ENCODE data around the gene MBOAT2. TPM values are rescaled to one million over a fixed set of nuclear protein-coding genes. Genes with fewer than 3 reads are reported as not detected.

The MBOAT2 gene
- polyA plus RNA-seq, 1 donor = 71.3 TPM

DNA sequence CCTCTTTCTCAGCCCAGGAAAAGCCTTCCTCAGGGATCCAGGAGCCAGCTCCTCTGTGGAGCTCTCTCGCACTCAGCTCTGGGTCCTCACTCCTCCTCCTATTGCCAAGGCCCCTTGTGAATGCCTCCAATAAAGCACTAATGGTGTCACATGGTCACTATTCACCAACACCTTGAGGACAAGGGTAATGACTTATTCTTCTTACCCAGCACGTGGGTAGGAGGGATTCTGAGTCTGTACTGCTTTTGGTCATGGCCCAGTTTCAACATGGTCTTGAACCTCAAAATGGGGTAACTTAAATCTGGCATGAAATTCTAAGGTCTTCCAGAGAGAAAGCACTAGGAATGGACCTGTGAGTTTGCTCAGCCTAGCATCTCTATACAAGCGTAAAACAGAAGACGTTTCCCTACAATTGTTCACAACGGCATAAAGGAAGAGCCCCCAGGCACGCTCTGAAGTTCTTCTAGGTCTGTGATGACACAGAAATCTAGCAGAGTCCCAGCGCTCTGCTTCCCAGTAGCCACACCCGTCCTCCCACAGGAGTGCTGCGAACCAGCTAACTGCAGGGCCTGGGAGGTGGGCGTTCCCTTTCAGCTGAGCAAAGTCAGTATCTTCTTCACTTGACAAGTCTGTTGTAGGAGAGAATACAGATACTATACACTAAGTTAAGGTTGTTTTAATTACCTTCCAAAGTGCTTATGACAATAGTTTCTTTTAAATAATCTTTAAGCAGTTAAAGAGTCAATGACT is 151.5 kb downstream of the MBOAT2 start:
- no peak for DNase-seq

GRCh38 chr2:8850845-8851487 is 152.5 kb downstream of the MBOAT2 start:
- no peak for DNase-seq

DNA sequence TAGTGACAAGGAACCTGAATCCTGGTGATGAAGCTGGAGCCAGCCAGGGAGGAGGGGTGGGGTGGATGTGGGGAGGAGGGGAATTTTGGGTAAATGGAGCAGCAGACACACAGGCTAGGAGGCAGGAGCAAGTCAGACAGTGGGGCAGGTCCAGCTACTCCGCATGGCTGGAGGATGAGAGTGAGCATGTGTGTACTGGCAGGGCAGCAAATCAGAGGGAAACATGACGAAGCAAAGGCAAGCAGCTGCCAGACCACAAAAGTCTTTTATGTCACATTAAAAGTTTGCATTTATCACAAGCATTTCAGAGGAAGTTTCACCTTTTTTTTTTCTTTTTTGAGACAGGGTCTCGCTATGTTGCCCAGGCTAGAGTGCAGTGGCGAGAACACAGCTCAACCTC is 154.2 kb downstream of the MBOAT2 start:
- DNase-seq = no peak

DNA sequence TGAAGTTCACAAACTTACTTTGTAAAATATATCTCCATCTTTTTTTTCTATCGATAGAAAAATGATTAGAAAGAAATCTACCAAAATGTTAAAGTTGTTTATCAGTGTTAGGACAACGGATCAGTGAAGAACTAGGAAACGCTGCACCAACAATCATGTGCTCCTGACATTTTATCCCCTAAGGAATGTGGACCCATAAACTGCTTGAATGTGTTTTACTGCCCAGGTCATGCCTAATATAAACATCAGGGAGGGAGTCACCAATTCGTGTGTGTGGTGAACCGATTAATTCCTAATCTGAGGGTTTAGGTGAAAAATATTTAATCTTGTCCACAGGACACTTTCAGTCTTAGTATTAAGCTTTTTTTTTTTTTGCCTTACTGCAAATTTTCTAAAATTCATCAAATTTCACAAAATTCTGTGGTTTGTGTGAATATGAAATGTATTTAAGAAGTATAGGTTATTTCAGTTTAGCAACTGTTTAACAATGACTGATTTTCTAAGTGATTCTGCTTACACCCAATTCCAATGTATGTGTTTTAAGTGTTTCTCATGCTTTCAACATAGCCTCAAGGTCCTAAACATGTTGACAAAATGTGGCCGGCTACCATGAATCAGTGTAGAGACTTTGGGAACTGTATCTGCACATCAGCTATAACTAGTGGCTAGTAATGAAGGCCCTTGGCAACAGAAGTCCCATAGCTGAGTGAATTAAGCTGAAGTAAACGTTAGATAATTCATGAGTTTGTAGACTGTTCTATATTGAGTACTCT is 155.0 kb downstream of the MBOAT2 start:
- no peak for DNase-seq

GRCh38 chr2:8847400-8847799 is 156.1 kb downstream of the MBOAT2 start:
- no peak for DNase-seq

DNA sequence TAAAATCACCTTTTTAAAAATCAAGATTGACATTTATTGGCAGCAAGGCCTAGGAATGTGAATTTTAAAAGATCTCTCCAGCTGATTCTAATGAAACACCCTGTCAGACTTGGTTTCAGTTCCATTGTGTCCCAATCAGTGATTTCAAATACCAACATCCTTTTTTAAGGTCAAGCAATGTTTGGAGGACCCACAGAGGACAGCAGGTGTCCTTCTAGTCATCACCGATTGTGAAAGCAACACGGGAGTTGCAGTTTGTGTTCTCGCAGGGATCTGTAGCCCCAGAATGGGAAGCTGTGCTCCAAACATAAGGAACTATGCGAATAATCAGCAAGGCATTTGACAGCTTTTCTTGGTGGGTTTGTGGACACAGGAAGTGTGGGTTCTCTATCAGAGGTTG is 161.6 kb downstream of the MBOAT2 start:
- DNase-seq = no peak

GRCh38 chr2:8840475-8841091 is 162.9 kb downstream of the MBOAT2 start:
- no peak for DNase-seq

DNA sequence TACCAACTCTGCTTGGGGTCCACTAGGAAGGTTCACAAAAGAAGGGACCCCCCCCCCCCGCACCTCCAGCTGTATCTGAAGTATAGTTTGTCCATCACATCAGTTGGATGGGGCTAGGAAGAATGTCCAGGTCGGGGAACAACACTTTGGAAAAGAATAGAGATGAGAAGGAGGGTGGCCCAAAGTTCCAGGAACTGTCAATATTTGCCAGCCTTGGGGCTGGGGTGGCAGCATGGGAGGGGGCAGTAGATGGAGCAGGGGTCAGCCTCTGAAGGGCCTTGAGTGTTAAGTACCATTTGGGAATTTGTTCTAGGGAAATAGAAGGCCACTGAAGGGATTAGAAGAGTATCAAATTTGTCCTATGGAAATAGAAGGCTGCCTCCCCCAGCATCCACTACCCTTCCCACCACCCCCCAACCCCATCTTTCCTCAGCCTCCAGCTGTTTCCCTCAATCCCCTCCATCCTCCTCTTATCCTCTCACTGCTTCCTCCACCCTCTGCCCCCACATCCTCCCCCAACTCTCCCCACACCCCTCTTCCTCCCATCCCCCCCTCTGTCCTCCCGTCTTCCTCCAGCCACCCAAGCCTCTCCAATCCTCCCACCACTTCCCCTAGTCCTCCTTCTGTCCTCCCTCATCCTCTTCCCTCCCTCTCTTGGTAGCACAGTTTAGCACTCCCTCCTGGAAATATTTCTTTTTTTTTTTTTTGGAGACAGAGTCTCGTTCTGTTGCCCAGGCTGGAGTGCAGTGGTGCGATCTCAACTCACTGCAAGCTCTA is 164.1 kb downstream of the MBOAT2 start:
- no peak for DNase-seq

GRCh38 chr2:8837795-8838140 is 165.7 kb downstream of the MBOAT2 start:
- no peak for DNase-seq

- DNase-seq = peak; percentile 91
These were observed 166.3 kb downstream of the MBOAT2 start, which contains the start of gene KIDINS220 for GRCh38 chr2:8836971-8837794. KIDINS220 (minus strand) TSS chr2:8837613; CDS start chr2:8827093, 10,520 bp downstream.

- DNase-seq = no peak
These were observed 168.2 kb downstream of the MBOAT2 start for GRCh38 chr2:8835279-8835678.

DNA sequence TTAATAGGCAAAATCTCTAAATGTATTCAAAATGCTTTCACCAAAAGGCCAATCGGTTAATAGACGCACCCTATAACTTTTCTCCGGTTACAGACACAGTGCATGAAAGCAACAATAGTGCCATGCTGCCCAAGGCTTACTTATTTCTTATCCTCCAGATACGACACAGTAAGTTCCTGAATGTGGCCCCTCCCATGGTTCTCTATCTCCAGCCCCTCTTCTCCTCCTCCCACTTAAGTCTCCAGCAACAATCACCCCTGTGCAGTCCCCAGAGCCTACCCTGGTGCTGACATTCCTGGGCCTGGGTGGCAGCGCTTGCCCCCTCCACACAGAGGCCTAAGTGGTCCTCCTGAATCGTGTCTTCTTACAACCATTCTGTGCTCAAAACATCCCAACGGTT is 169.6 kb downstream of the MBOAT2 start:
- DNase-seq = no peak

GRCh38 chr2:8831516-8831915 is 172.0 kb downstream of the MBOAT2 start:
- DNase-seq = no peak

GRCh38 chr2:8827729-8828128 is 175.8 kb downstream of the MBOAT2 start:
- no peak for DNase-seq

- no peak for DNase-seq
These were observed 181.3 kb downstream of the MBOAT2 start for GRCh38 chr2:8822218-8822617.

DNA sequence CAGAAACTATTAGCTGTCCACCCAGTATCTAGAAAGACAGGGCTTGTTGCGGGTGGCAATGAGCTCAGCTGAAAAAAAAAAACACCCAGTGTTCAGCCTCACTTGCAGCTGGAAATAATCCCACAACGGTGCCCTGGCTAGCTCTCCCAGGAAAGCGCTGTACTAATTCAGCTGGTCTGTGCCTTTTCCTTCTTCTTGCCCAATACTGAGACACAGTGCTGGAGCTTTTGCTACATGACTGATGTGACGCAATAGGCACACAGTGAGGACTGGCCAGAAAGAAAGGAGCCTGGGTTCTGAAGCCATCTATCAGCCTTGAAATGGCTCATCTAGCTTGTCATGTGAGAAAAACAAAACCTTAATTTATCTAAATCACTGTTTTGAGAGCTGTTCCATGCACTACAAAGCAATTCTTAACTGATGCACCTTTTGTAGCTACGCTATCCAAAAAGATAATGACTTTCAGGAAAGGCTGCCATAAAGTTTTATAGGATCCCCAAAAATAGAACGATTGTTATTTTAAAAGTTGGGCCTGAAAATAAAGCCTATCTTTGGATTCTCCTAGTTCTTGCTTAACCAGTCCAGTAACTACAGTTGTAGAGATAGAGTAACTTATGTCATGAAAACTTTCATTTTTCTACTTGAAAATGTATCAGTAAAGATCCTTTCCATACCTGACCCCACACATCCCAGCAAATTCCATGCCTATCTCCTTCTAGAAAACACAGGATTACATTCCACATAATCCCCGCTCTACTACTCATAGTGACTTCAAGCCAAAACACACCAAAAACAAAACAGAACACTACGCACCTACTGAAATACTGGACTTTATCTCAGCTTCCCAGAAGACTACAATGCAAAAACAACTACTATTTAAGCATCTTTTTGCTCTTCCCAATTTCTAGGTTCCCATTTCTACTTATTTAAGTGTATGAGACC is 181.9 kb downstream of the MBOAT2 start:
- no peak for DNase-seq

GRCh38 chr2:8819948-8820347 is 183.5 kb downstream of the MBOAT2 start:
- no peak for DNase-seq

GRCh38 chr2:8819194-8819593 is 184.3 kb downstream of the MBOAT2 start:
- DNase-seq = no peak

- DNase-seq = no peak
These were observed 186.3 kb downstream of the MBOAT2 start for GRCh38 chr2:8817221-8817620.

Measured in hindlimb muscle (tissue), 1 donor.